ENCODE results near the gene TMEM238L.
"Not testable (repeated sequence)": the region's sequence is repeated elsewhere in the genome, so short reads cannot be mapped to it uniquely, and the experiment has no call there.

The TMEM238L gene, protein sequence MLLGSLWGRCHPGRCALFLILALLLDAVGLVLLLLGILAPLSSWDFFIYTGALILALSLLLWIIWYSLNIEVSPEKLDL

DNA sequence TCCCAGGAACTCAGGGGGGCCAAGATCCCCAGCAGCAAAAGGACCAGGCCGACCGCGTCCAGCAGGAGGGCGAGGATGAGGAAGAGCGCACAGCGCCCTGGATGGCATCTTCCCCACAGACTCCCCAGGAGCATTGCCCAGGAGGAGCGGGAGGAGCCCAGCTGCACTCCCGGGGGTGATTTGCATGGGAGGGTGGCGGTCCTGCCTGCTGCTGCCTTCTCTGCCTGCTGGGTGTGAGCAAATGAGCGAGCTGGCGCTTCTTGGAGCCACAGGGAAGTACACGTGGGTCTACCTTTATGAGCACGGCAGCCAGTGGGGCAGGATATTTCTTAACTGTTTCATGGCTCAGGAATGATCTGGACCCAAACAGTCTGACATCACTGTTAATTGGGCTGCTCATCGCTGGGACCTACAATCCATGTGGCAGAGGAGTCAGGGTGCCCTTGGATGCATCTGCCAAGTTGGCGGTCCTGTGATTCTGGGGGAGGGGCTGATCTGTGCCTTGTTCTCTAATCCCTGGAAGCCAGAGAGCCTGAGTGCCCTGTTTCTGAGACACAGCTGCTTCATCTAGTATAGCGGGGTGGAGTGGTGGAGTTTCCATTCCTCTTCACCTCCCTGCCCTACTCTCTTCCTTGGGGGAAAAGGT, at the start of gene TMEM238L:
Gene TMEM238L (minus strand): TSS at position 270 of the 646 bp plus-strand sequence. CDS start 136 bp downstream, at position 134.
- DNase-seq: no peak

DNA sequence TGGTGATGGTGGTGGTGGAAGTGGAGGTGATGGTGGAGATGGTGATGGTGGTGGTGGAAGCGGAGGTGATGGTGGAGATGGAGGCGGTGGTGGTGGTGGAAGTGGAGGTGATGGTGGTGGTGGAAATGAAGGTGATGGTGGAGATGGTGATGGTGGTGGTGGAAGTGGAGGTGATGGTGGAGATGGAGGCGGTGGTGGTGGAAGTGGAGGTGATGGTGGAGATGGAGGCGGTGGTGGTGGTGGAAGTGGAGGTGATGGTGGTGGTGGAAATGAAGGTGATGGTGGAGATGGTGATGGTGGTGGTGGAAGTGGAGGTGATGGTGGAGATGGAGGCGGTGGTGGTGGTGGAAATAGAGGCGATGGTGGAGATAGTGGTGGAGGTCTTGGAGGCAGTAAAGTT, 42.7 kb upstream of the TMEM238L start:
- not testable (repeated sequence) for DNase-seq

DNA sequence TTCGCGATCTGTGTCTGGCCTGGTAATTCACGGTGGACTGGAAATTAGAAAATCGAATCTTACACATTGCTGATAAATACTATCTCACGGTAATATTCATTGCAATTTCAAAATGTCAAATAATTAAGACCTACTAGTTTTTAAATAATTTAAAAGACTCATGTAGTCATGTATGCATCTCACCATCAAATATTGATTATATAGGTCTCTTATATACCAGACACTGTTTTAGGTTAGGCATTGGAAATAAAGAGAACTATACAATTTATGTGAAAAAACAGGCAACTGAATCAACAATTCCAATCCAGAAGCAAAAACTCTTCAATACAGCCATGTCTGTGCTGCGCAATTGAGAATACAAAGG, 41.5 kb upstream of the TMEM238L start:
- no peak for DNase-seq

DNA sequence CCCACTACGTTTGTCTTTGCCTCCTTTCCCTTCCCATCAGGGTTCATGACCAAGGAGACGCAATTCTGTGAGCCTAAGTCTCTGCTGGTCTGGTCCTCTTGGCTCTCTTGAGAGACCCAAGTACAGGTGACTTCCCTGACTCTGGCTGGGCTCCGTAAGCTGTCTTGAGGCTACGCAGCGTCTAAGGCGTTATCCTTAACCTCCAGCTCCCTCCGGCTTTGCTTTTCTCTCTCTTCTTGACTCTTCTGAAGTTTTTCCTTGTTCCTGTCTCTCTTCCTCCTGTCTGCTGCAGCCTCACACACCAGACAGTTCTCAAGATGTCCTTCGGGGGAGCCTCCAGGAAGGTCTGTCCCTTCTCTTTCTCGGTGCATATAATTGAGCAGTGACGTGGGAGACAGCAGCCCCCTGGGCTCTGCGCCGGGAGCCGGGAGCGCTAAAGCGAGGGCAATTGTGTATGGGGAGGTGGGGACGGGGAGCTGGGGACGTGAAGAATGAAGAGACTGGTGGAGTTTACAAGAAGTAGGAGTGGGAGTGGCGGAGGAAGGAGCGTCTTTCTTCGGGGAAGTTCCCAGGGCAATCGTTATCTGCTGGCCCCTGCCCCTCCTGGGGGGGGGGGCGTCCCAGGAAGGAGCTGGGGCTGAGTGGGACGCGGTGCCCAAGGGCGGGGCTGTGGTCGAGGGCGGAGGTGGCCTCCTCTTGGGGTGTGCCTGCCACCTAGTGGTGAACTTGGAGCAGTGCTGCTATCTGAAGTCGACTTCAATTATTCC, 40.9 kb upstream of the TMEM238L start:
- DNase-seq: peak; percentile 61

DNA sequence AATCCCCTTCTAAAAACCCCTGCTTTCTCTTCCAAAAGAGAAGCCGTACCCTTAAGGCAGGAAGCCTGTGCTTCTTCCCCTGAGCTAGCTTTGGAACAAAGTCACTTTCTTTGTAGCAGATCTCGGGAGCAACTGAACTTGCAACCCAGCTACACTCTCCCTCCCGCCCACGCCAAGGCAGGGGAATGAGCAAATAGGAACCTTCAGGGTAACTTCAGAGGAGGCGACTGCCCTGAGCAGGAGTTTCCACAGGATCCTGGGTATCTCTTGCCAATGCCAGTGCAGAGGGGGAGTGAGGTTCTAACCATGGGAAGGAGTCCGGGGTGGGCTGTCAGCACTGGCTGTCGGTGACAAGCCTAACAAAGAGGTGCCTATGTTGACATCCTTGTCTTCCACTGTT, 39.9 kb upstream of the TMEM238L start:
- no peak for DNase-seq

DNA sequence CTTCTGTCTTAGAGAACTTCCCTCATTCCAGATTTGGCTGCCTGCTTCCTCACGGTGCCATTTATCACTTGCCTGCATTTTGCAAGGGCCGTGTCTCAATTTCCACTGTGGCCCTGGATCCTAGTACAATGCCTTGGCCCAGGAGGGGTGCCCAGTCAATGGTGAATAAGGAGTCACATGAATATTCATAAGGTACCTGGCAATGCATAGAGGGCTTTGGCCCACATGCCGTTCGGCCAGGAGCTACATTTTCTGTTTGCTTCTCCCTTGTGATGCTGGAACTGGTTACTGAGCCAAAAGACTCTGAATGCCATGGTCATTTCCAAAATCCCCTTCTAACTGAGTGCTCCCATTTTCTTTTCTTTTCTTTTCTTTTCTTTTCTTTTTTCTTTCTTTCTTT, 38.8 kb upstream of the TMEM238L start:
- DNase-seq: no peak

DNA sequence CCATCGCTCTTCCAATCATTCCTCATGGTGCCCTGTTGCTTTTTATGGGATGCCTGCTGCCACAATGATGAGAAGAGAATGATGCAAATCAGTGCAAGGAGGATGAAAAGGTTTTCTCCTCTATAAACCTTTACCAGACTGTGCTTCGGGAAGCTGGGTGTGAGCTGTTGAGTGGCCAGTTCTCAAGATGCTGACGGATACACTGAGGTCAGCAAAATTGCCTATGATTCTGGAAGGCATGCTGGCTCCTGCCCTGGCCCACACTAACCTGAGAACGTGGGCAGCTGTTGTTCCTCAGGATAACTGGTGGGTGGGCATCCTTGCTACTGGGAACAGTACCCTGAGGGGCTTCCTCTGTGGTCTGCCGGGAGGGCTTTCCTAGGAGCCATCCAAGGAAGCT, 34.8 kb upstream of the TMEM238L start:
- DNase-seq: no peak

DNA sequence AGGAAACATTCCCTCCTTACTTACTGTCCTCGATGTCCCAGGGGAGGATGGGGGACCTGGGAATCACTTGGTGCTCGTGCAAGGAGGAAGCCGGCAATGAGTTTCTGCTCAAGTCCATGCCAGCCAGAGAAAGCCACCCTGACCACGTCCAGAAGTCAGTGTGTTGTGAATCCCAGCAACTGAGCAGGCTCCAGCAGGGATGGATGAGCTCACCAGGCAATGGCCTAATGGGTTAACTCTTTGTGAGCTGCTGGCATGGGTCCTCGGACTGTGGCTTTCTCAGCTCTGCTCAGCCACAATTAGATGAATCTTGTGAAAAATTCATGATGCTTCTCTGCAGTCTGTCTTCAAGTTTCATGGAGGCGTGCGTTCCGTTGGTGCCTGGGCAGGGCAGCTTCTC, 34.0 kb upstream of the TMEM238L start, which contains the start of gene PIRT:
Gene PIRT (minus strand): TSS at position 167 of the 400 bp plus-strand sequence. CDS start 12,442 bp downstream, outside the sequence.
- no peak for DNase-seq

DNA sequence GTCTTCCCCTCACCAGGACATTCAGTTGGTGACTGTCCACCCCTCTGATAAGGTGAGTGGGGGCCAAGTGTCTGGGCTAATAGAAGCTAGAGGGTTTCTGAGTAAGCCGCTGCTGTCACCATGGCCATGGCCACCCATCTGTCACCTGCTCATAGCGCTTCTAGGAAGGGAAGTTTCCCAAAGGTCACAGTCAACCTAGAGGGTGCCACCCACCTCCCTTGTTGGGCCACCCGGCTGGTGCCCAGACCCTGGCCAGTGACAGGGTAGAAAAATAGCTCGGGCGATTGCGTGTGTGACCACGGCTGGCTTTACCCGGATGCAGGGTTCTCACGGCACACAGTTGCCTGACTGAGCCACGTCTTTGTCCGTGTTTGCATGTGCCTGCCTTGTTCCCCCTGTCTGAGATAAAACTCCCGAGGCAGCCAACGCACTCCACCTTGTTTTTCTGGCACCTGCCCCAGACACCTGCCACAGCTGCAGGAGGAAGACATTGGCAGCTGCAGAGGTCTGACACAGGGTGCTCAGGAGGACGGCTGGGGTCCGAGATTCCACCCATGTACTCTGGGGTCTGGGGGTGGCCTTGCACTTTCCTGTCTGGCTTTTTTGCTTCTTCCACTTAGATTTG, 33.2 kb upstream of the TMEM238L start:
- no peak for DNase-seq

DNA sequence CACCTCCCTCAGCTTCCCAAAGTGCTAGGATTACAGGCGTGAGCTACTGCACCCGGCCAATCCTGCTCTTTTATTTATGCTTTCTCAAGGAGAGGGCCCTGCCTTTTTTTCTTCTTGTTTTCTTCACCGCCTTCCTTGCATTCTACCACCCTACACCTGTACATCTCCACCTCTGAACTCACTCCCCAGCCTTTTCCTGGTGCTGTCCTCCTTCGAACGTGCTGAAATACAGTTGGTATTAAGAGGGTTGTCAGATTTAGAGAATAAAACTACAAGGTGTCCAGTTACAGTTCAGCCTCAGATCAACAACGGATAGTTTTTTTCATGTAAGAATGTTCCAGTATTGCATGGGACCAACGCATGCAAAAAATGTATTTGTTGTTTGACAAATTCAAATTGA, 32.2 kb upstream of the TMEM238L start:
- DNase-seq: no peak

DNA sequence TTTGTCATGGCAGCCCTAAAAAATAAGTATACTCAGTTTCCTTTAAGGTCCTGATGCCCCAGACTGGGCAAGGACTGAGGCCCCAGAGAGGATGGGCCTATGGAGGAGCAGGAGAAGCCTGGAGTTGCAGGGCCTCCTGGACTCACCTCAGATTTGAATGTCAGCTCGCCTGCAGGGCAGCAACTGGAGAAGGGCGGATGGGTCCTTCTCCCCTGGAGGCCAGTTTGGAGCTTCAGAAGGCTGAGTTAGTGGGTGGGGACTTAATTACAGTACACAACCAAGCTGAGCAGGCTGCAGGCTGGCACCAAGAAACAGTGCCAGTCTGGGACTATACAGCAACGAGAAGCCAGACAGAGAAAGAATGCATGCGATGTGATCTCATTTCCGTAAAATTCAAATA, 27.8 kb upstream of the TMEM238L start:
- no peak for DNase-seq

DNA sequence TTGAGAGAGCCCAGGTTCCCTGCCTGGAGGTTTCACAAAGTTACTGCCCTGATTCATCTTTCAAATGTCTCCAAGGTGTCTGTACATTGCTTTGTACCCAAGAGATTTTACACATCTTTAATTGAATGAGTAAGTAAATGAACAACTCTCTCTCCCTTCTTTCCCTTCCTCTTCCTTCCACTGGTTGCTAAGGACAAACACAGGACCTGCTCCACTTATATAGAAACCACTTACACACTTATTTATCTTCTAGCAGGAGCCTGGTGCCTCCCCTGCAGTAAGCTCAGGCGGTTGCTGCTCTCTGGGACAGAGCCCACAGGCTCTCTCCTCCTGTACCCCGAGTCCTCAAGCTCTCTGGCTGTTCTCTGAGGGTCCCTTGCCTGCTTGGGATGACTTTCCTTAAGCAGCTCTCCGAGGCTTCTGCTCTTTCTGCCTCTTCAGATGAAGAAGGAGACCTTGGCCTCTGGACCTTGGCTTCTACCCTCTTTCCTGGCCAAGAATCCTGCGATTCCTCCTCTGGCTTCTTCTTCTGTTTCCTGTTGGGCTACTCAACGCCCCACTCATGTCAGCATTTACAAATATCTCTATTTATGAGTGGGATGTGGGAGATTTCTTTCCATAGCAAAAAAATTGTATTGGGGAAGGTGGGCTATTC, 24.1 kb upstream of the TMEM238L start:
- no peak for DNase-seq

DNA sequence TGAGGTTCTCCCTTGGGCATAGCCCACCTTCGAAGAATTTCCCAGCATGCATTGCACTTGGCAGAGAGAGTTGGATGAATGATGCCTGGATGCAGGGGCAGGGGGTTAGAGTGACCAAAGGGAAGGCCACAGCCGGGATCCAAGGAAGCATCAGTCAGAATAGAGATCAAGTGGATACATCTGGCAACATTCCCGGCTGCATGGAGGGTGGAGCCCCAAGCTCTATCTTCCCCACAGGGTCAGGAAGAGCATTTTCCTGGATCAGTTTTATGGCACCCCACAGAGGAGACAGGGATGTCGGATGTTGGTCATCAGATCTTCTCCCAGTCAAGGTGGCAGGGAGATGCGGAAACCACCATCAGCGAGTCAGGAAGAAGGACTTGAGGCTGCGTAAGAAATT, 21.0 kb upstream of the TMEM238L start:
- no peak for DNase-seq

DNA sequence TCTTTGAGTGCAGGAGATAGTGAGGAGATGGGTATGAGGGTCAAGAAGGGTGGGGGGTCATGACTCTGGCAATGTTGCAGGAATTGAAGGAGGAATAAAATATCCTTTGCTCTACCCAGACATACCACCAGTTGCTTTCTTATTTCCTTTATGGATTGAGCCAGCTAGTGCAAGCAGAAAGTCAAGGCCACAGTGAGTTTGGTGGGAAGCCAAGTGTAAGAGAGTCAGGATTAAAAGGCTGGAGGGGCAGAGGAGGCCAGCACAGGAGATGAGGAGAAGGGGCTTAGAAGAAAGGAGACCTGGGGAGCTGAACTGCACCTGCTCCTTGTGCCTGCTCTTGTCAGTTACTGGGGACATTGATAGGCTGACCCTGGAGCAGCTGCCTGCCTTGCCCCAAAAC, 17.9 kb upstream of the TMEM238L start:
- DNase-seq: no peak

DNA sequence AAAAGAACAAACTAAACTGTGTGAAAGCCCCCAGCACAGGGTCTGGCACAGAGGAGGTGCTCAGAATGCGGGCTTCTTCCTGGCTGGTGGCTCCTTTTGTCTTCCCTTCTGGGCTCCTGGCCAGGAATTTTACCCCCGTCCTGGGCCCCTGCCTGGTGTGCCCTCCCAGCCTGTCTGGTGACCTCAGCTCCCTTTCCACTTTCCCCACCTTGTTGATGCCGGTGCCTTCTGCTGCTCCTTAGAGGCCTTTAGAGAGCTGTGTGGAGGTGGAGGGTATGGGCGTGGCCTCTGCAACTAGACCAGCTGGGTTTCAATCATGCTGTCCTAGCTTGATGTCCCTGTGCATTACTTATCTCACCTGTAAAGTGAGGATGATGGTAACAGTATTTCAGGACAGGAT, 17.2 kb upstream of the TMEM238L start:
- DNase-seq: no peak

DNA sequence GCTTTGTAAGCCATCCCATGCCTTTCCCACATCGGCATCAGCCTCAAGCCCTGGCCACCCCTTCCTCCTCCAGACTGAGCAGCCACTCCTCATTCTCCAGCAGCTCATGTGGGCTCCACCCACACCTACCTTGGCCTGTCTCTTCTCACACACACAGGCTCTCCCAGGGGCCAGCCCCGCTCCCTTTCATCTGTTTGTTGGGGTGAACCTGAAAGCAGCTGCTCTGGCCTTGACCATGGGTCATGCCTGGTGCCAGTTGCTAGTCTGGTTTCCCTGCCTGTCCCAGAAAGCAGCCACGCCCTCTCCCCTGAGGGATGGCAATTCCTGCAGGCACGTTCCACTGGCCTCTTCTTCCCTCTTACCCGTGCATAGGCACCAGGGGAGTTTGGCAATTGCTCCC, 11.4 kb upstream of the TMEM238L start:
- DNase-seq: no peak

DNA sequence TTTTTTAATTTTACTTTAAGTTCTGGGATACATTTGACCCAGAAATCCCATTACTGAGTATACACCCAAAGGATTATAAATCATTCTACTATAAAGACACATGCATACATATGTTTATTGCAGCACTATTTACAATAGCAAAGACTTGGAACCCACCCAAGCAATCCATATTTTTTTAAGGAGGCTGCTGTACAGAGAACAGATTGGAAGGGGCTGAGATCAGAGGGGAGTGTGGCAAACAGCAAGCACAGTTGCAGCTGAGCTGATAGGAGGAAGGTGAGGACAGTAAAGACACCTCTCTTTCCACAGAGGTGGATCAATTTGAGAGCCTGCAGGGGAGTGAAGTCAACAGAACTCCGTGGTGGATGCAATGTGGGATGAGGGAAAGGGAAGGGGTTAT, 10.2 kb upstream of the TMEM238L start:
- no peak for DNase-seq

DNA sequence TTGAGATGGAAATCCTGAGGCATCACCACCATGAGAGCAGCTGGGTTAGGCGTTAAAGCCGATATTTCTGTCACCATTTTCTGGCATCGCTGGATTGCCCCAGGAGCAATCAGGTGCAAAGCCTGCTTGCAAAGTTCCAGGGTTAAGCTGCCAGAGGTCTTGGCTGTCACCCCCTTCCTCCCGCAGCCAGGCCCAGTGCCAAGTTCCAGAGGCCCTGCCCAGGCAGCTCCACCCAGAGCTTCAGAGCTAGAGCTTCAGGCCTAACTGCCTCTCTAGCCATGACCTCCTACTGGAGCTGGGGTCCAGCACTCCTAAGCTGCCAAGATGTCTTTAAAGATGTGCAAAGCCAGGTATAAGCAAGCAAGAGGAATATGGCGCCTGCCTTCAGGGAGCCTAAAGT, 8.8 kb upstream of the TMEM238L start:
- no peak for DNase-seq

DNA sequence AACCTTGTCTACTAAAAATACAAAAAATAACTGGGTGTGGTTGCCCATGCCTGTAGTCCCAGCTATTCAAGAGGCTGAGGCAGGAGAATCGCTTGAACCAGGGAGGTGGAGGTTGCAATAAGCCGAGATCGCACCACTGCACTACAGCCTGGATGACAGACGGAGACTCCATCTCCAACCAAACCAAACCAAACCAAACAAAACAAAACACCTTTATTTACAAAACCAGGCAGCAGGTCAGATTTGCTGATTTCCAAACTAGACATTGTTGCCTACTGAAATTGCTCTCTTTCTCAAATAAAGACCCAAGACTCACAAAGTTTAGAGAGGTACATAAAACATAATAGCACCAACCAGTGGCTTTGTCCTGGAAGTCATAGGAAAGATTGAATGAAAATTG, 5.7 kb upstream of the TMEM238L start:
- DNase-seq: no peak

DNA sequence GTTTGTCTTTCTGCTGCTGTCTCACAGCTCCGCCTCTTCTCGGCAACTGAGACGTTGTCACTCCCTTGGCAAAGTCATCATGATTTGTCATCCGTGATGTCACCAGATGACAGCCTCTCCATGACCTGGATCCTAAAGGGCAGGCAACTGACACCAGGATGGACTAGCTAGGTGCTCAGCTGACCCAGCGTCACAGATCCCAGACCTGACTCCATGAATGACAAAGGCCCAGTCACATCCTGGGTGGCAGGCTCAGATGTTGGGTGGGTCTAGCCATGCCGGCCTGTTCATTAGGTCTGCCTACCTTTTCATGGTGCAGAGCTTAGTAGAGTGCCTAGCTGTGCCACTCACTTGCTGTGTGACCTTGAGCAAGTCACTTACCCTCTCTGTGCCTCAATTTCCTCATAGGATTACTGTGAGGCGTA, 3.8 kb upstream of the TMEM238L start:
- DNase-seq: no peak

DNA sequence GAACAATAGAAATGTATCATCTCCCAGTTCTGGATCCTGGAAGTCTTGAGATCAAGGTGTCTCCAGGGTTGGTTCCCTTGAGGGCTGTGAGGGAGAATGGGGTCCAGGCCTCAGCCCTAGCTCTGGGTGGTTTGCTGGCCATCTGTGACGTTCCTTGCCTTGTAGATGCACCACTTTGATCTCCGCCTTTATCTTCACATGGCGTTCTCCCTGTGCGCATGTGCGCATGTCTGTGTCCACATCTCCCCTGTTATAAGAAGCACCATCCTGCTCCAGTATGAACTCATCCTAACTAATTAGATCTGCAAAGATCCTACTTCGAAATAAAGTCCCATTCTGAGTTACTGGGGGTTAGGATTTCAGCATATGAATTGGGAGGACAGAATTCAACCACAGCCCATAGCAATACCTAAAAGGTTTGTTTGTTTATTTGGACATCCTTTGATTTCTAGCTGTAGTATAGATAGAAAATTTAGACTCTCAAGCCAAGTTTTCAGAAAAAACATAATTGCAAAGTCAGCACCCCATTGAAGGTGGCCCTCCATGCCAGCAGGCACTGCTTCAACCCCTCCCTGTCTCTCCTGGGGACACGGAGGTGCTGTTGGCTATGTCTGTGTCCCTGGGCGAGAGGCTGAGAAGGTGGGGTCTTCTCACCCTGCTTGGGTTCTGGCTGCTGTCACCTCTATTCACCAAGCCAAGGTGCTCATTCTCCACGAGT, 2.8 kb upstream of the TMEM238L start:
- DNase-seq: no peak

DNA sequence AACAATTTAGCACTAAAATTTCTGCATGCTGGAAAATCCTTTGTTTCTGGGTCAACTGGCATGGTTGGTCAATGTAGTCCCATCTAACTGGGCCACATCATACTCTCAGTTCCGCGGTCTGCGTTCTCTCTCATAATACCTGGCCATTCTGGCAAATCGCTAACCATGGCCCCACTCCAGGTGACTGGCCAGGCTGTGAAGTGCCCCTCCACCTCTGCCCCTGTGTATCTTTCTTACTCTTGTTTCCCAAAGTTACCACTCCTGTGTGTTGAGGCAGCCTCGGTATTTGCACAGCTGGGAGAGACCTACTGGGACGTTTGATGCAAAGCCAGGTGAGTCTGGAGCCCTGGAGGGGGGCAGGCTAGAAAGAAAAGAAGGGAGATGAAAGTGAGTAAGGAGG, 2.0 kb upstream of the TMEM238L start:
- no peak for DNase-seq

DNA sequence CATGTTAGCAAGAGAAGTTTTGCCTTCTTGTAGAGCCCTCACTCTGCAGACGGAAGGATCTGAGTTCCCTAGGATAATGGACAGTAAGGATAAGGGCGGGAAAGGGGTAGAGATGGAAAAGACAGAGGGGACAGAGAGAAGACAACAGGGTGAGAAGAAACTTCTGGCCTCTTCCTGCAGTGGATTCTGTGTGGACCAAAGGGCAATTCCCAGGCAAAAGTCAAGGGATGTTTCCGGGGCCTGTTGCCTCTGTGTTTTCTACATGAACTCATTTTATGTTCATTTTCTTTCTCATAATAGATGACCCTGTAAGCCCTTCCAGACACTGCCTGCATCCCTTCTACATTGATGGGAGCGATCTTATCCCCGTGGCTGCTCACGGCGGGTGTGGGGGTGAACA, 647 bp upstream of the TMEM238L start:
- no peak for DNase-seq
